ENCODE data around the gene DNAL4. TPM values are rescaled to one million over a fixed set of nuclear protein-coding genes. Genes with fewer than 3 reads are reported as not detected.

The DNAL4 gene
- polyA plus RNA-seq, 1 donor (not counting 4 experiments of a cell fraction or from before 2014, with no cell fraction given) = 11.4 TPM

GRCh38 chr22:38756711-38757463 is 37.1 kb downstream of the DNAL4 start:
- no peaks in the 10 kb centered on the region for H3K9me1 ChIP-seq (ENCODE audit: control insufficient read depth, extremely low read depth, insufficient read depth, low read length)
- H3K4me2 ChIP-seq (ENCODE audit: control insufficient read depth, extremely low read depth, insufficient read depth, low read depth, low read length) = peak overlapping the region; percentile 92
- H3K4me3 ChIP-seq (ENCODE audit: control insufficient read depth in 2 of 3, extremely low read depth in 1 of 3, insufficient read depth in 2 of 3, low read depth in 1 of 3, low read length in 3 of 3) = no peak overlapping the region
- dilution Hi-C loops (cut with MboI; ENCODE audit: extremely low pct_ligation_motif_present, low sequenced_read_pairs) = no loop called here
- H2AFZ ChIP-seq (ENCODE audit: control insufficient read depth, low read length) = no peak overlapping the region
- H3K4me1 ChIP-seq (ENCODE audit: control insufficient read depth, extremely low read depth, insufficient read depth, low read length) = peaks cover 24% of the 10 kb centered on the region
- FAIRE-seq (no peak), DNase-seq (ENCODE audit: low read depth, low spot score) (no peak)
- H3K36me3 ChIP-seq (ENCODE audit: control insufficient read depth in 2 of 2, extremely low read depth in 1 of 2, insufficient read depth in 2 of 2, low read length in 2 of 2) = peaks cover 3 to 5% of the 10 kb centered on the region in 2 experiments
- H3K79me2 ChIP-seq (ENCODE audit: control insufficient read depth, insufficient read depth, low read length) = peaks cover 2% of the 10 kb centered on the region
- H4K20me1 ChIP-seq (ENCODE audit: control insufficient read depth, extremely low read depth, insufficient read depth, low read length) = no peaks in the 10 kb centered on the region
- H3K27me3 ChIP-seq (ENCODE audit: control insufficient read depth, extremely low read depth, insufficient read depth, low read length) = no peaks in the 10 kb centered on the region
- no peak for TF ChIP-seq CTCF (optimal IDR thresholded peaks at IDR 0.05 in 1 of 3, IDR thresholded peaks at IDR 0.05 in 1 of 3, conservative IDR thresholded peaks at IDR 0.05 in 1 of 3; ENCODE audit: extremely low read depth in 1 of 3, insufficient read depth in 2 of 3, low read length in 3 of 3)
- no peak for TF ChIP-seq EZH2 (IDR thresholded peaks at IDR 0.05; ENCODE audit: low read length)
- no peak overlapping the region for H3K27ac ChIP-seq (ENCODE audit: control insufficient read depth, insufficient read depth, low read length)
- no peak overlapping the region for H3K9ac ChIP-seq (ENCODE audit: control insufficient read depth, extremely low read depth, insufficient read depth, low read length)
- no peaks in the 10 kb centered on the region for H3K9me3 ChIP-seq (ENCODE audit: control insufficient read depth, low read depth, low read length)

- Histone ChIP-seq H3K9me1 (ENCODE audit: control insufficient read depth, extremely low read depth, insufficient read depth, low read length) (no peaks in the 10 kb centered on the region), H3K4me2 (ENCODE audit: control insufficient read depth, extremely low read depth, insufficient read depth, low read depth, low read length) (peak within 1 kb of the TSS; percentile 92), H3K9me3 (ENCODE audit: control insufficient read depth, low read depth, low read length) (no peaks in the 10 kb centered on the region), H3K4me1 (ENCODE audit: control insufficient read depth, extremely low read depth, insufficient read depth, low read length) (peaks cover 32% of the 10 kb centered on the region), H4K20me1 (ENCODE audit: control insufficient read depth, extremely low read depth, insufficient read depth, low read length) (no peaks in the 10 kb centered on the region), H2AFZ (ENCODE audit: control insufficient read depth, low read length) (peak within 1 kb of the TSS; percentile 81), H3K36me3 (ENCODE audit: control insufficient read depth in 2 of 2, extremely low read depth in 1 of 2, insufficient read depth in 2 of 2, low read length in 2 of 2) (peaks cover 7% of the 10 kb centered on the region in 2 experiments), H3K4me3 (ENCODE audit: control insufficient read depth in 2 of 3, extremely low read depth in 1 of 3, insufficient read depth in 2 of 3, low read depth in 1 of 3, low read length in 3 of 3) (peak within 1 kb of the TSS; percentile 54 to 74 (median 70)), H3K79me2 (ENCODE audit: control insufficient read depth, insufficient read depth, low read length) (peaks cover 2% of the 10 kb centered on the region), H3K9ac (ENCODE audit: control insufficient read depth, extremely low read depth, insufficient read depth, low read length) (peak within 1 kb of the TSS; percentile 35), H3K27ac (ENCODE audit: control insufficient read depth, insufficient read depth, low read length) (peak within 1 kb of the TSS; percentile 27), H3K27me3 (ENCODE audit: control insufficient read depth, extremely low read depth, insufficient read depth, low read length) (no peaks in the 10 kb centered on the region)
- DNase-seq (ENCODE audit: low read depth, low spot score) = no peak
- dilution Hi-C loops (cut with MboI; ENCODE audit: extremely low pct_ligation_motif_present, low sequenced_read_pairs) = no loop called here
- TF ChIP-seq EZH2 (IDR thresholded peaks at IDR 0.05; ENCODE audit: low read length) = no peak
- TF ChIP-seq CTCF (optimal IDR thresholded peaks at IDR 0.05 in 1 of 3, IDR thresholded peaks at IDR 0.05 in 1 of 3, conservative IDR thresholded peaks at IDR 0.05 in 1 of 3; ENCODE audit: extremely low read depth in 1 of 3, insufficient read depth in 2 of 3, low read length in 3 of 3) = no peak
- FAIRE-seq = no peak
These were observed 37.9 kb downstream of the DNAL4 start, which contains the start of gene SUN2 for GRCh38 chr22:38755911-38756532. SUN2 (minus strand) TSS chr22:38755998; CDS start chr22:38752628, 3,370 bp downstream.

Data from keratinocyte (primary cell).